GM23248 (cell line): Measurements from ENCODE around the gene LRFN2. TPM values are rescaled to one million over a fixed set of nuclear protein-coding genes. Genes with fewer than 3 reads are reported as not detected.

Experiments used
- DNase-seq: peaks from one replicate; pipeline ENCODE4 v3.0.0-alpha.2; 2015
- H2AFZ ChIP-seq: fragments of 200-600 bp; sonication (generic); 2 replicates; pipeline ENCODE4 v1.6.1; 2016; ENCODE audit warnings: antibody characterized with exemption
- H3F3A ChIP-seq: fragments of 200-600 bp; sonication (generic); 2 replicates; pipeline ENCODE4 v1.6.1; 2016; ENCODE audit warnings: mild to moderate bottlenecking, antibody characterized with exemption, mixed run types; ENCODE audit not compliant: insufficient read depth
- H3K27ac ChIP-seq: fragments of 200-600 bp; sonication (generic); 2 replicates; pipeline ENCODE4 v1.5.1; 2016; ENCODE audit warnings: mild to moderate bottlenecking
- H3K27me3 ChIP-seq: fragments of 200-600 bp; sonication (generic); replicated peaks from 2 replicates; pipeline ENCODE4 v1.6.1; 2016; ENCODE audit warnings: mild to moderate bottlenecking; ENCODE audit not compliant: insufficient read depth
- H3K36me3 ChIP-seq: fragments of 200-600 bp; sonication (generic); 2 replicates; pipeline ENCODE4 v1.6.1; 2016; ENCODE audit warnings: low read depth, mild to moderate bottlenecking
- H3K4me1 ChIP-seq: fragments of 200-600 bp; sonication (generic); 2 replicates; pipeline ENCODE4 v1.6.1; 2016; ENCODE audit warnings: mild to moderate bottlenecking; ENCODE audit not compliant: insufficient read depth
- H3K4me2 ChIP-seq: fragments of 200-600 bp; sonication (generic); one replicate; pipeline ENCODE4 v1.6.1; 2016; ENCODE audit warnings: mild to moderate bottlenecking; ENCODE audit not compliant: unreplicated experiment
- H3K4me3 ChIP-seq: fragments of 200-600 bp; sonication (generic); 2 replicates; pipeline ENCODE4 v1.5.1; 2016; ENCODE audit warnings: mild to moderate bottlenecking
- H3K79me2 ChIP-seq: fragments of 200-600 bp; sonication (generic); 2 replicates; pipeline ENCODE4 v1.6.1; 2016; ENCODE audit warnings: mild to moderate bottlenecking; ENCODE audit not compliant: insufficient read depth
- H3K9ac ChIP-seq: fragments of 200-600 bp; sonication (generic); 2 replicates; pipeline ENCODE4 v1.6.1; 2016; ENCODE audit warnings: mild to moderate bottlenecking
- H3K9me2 ChIP-seq: fragments of 200-600 bp; sonication (generic); 2 replicates; pipeline ENCODE4 v1.6.1; 2016; ENCODE audit warnings: mixed run types, mild to moderate bottlenecking, moderate library complexity; ENCODE audit not compliant: insufficient read depth
- H3K9me3 ChIP-seq: fragments of 200-600 bp; sonication (generic); one replicate; pipeline ENCODE4 v1.6.1; 2017; ENCODE audit warnings: low read depth
- H4K20me1 ChIP-seq: fragments of 200-600 bp; sonication (generic); 2 replicates; pipeline ENCODE4 v1.6.0; 2016; ENCODE audit not compliant: insufficient read depth
- EZH2 ChIP-seq: fragments of 200-600 bp; sonication (generic); IDR thresholded peaks from 2 replicates; pipeline ENCODE4 v1.6.1; 2018; ENCODE audit warnings: antibody characterized with exemption, mild to moderate bottlenecking; ENCODE audit not compliant: insufficient read depth, poor library complexity, severe bottlenecking
- EZH2phosphoT487 ChIP-seq: fragments of 200-600 bp; sonication (generic); IDR thresholded peaks from 2 replicates; pipeline ENCODE4 v1.6.1; 2018; ENCODE audit warnings: antibody characterized with exemption, moderate library complexity, mild to moderate bottlenecking, low read depth; ENCODE audit not compliant: insufficient read depth
- WGBS, 2 experiments: methylation state at CpG; one replicate each; pipeline ENCODE4 v1.1.6; 2015 to 2017; ENCODE audit warnings: low lambda C conversion rate in 2 of 2, low coverage in 1 of 2; ENCODE audit errors: missing lambda C conversion rate in 2 of 2; 5-methylcytosine and 5-hydroxymethylcytosine counted together
- in situ Hi-C: fragments of 300-500 bp; cut with MboI; formaldehyde crosslinking; loops from 2 replicates; pipeline ENCODE4 v1.15.0; 2020
- polyA plus RNA-seq: library from polyadenylated mRNA; unstranded; fragments of >200 nt; fragmentation: Nextera tagmentation; extraction: Ambion mirVana; gene quantifications from 2 replicates; pipeline ENCODE4 v1.2.1, GENCODE V29; 2016
- total RNA-seq: library from RNA; depleted of rRNA; stranded (reverse); fragments of >200 nt; shearing (Covaris generic); gene quantifications from 2 replicates; pipeline ENCODE4 v1.2.3, GENCODE V29; 2014

LRFN2 gene
- total and polyA plus RNA-seq, 2 experiments from 2014 or later: not detected

DNA sequence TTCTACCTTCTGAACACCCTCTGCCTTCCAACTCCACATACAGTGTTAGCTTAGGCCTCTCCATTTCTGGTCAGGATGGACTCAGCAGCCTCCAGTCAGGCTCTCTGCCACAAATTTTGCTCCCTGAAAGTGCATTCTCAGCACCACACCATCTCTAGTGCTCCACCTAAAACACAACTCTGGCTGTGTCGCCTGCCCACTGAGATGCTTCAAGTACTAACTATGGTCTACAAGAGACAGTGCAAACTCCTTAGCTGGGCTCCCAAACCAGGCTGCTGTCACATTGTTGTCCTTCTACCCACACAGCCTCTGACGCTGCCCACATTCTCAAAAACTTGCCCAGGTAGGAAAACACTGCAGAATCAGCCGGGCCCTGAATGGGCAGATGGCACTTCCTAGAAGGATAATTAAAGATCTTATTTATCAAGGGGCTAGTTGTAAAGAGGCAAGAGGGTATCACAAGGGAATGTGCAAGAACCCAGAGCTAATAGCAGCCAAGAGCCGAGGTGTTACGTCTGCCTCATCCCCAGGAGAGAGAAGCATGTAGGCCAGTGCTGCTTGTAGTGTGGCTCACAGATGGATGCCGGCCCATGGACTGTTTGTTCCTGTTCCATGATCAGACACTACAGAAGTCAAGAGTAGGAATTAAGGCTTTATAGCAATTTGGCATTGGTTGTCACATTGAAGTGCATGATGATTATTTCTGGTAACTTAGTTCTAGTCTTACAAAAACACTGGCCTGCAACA is 189.7 kb downstream of the LRFN2 start:
- in situ Hi-C loops: no loop called here

GRCh38 chr6:40395698-40396076 is 191.5 kb downstream of the LRFN2 start:
- no peaks in the 10 kb centered on the region for H3K27me3 ChIP-seq
- TF ChIP-seq EZH2 (no peak), EZH2phosphoT487 (no peak)
- DNase-seq: no peak
- H3K9ac ChIP-seq: no peak overlapping the region
- no peaks in the 10 kb centered on the region for H4K20me1 ChIP-seq
- no peaks in the 10 kb centered on the region for H3F3A ChIP-seq
- H3K4me3 ChIP-seq: no peak overlapping the region
- H3K79me2 ChIP-seq: no peaks in the 10 kb centered on the region
- H2AFZ ChIP-seq: no peak overlapping the region
- no peaks in the 10 kb centered on the region for H3K36me3 ChIP-seq
- H3K9me2 ChIP-seq: no peaks in the 10 kb centered on the region
- no peaks in the 10 kb centered on the region for H3K9me3 ChIP-seq
- no peak overlapping the region for H3K27ac ChIP-seq
- in situ Hi-C loops: no loop called here
- H3K4me1 ChIP-seq: no peaks in the 10 kb centered on the region
- H3K4me2 ChIP-seq: no peak overlapping the region
- WGBS, 2 experiments: 80 to 81% methylated on average over 4 of the region's 4 CpGs

More for the DNA sequence above, 189.7 kb downstream of the LRFN2 start:
- Histone ChIP-seq H3K4me3 (no peak overlapping the region), H3K9me2 (no peaks in the 10 kb centered on the region), H3K9ac (no peak overlapping the region), H3K4me2 (no peak overlapping the region), H3K27me3 (no peaks in the 10 kb centered on the region), H3K27ac (no peak overlapping the region), H2AFZ (no peak overlapping the region), H3K9me3 (no peaks in the 10 kb centered on the region), H3K4me1 (no peaks in the 10 kb centered on the region), H3K79me2 (no peaks in the 10 kb centered on the region), H4K20me1 (no peaks in the 10 kb centered on the region), H3K36me3 (no peaks in the 10 kb centered on the region), H3F3A (no peaks in the 10 kb centered on the region)
- WGBS, 2 experiments: 46 to 51% methylated on average over 6 of the region's 6 CpGs
- no peak for TF ChIP-seq EZH2
- TF ChIP-seq EZH2phosphoT487: no peak
- DNase-seq: no peak

DNA sequence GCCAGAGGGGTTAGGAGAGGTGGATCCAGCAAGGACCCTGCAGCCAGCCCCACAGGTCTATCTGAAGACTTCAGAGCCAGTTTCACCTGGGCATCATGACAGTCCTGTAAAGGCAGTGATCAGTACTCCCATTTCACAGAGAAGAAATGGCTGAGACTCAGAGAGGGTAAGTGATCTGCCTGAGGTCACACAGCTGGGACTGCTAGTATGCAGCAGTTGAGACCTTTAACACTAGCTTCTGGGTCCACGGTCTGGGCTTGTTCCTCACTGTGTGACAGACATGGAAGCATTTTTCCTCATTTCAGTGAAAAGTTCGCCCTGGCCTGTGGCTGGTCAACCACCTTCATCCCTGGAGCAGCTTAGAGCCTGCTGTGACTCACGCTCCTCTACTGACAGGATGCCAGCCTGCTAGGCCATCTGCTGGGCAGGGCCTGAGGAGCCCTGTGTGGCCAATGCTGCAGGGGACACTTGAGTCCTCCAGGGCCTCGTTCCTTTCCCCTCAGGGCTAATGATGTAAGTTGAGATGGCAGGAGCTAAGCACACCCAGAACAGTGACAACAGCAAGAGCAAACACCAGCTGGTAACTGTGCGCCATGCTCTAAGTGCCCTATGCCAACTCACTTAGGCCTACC is 192.0 kb downstream of the LRFN2 start:
- H3K27ac ChIP-seq: no peak overlapping the region
- peak; percentile 42 for DNase-seq
- in situ Hi-C loops: no loop called here
- H2AFZ ChIP-seq: no peak overlapping the region
- H3K9me3 ChIP-seq: no peaks in the 10 kb centered on the region
- H3K4me3 ChIP-seq: no peak overlapping the region
- TF ChIP-seq EZH2 (no peak), EZH2phosphoT487 (no peak)
- no peaks in the 10 kb centered on the region for H4K20me1 ChIP-seq
- WGBS, 2 experiments: 32 to 37% methylated on average over 4 to 5 of the region's 5 CpGs
- no peak overlapping the region for H3K4me2 ChIP-seq
- H3K36me3 ChIP-seq: no peaks in the 10 kb centered on the region
- no peaks in the 10 kb centered on the region for H3K4me1 ChIP-seq
- H3K9ac ChIP-seq: no peak overlapping the region
- H3K79me2 ChIP-seq: no peaks in the 10 kb centered on the region
- H3K9me2 ChIP-seq: no peaks in the 10 kb centered on the region
- no peaks in the 10 kb centered on the region for H3F3A ChIP-seq
- H3K27me3 ChIP-seq: no peaks in the 10 kb centered on the region

DNA sequence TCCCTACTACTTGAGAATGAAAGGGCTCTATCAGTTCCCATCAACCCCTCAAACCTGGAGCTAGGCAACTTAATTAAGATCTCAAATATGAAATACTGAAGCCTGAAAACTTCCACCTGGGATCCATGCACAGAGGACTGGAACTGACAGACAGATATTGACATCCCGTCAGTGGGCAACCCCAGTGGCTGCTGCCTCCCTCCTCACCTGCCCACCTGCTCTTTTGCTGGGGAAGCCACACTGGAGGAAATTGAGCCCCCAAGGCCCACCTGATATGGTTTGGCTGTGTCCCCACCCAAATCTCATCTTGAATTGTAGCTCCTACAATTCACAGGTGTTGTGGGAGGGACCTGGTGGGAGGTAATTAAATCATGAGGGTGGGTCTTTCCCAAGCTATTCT is 192.8 kb downstream of the LRFN2 start:
- Histone ChIP-seq H3K4me2 (no peak overlapping the region), H3K9ac (no peak overlapping the region), H2AFZ (no peak overlapping the region), H3K9me2 (no peaks in the 10 kb centered on the region), H3K79me2 (no peaks in the 10 kb centered on the region), H3K27ac (no peak overlapping the region), H3K4me1 (no peaks in the 10 kb centered on the region), H3K4me3 (no peak overlapping the region), H3F3A (no peaks in the 10 kb centered on the region), H3K36me3 (no peaks in the 10 kb centered on the region), H3K27me3 (no peaks in the 10 kb centered on the region), H3K9me3 (no peaks in the 10 kb centered on the region), H4K20me1 (no peaks in the 10 kb centered on the region)
- 73 to 93% methylated on average over 1 of the region's 1 CpG for WGBS, 2 experiments
- no peak for DNase-seq
- in situ Hi-C loops: no loop called here
- TF ChIP-seq EZH2 (no peak), EZH2phosphoT487 (no peak)
